DND-41 (cell line): ENCODE data around the gene LY9.

Experiments
- ATAC-seq: fragments of 200-7000 bp; cut with Tn5 transposase; 3 replicates; pipeline ENCODE4 v1.9.1; 2021; ENCODE audit warnings: low read depth; ENCODE audit not compliant: insufficient read depth
- DNase-seq: peaks from one replicate; pipeline ENCODE4 v3.0.0-alpha.2; 2020
- H2AFZ ChIP-seq: 2 replicates; pipeline ENCODE4 v1.6.0; 2012; ENCODE audit warnings: low read depth, low read length
- H3K27ac ChIP-seq: 2 replicates; pipeline ENCODE4 v1.5.1; 2012; ENCODE audit warnings: low read length, inconsistent platforms
- H3K27me3 ChIP-seq: fragments of 200-600 bp; sonication (generic); 2 replicates; pipeline ENCODE4 v1.6.0; 2012; ENCODE audit warnings: low read length, mild to moderate bottlenecking, inconsistent platforms; ENCODE audit not compliant: insufficient read depth, poor library complexity
- H3K36me3 ChIP-seq: 2 replicates; pipeline ENCODE4 v1.5.1; 2012; ENCODE audit warnings: low read length, inconsistent platforms; ENCODE audit not compliant: insufficient read depth
- H3K4me1 ChIP-seq: 2 replicates; pipeline ENCODE4 v1.5.1; 2012; ENCODE audit warnings: mild to moderate bottlenecking, low read length; ENCODE audit not compliant: insufficient read depth
- H3K4me2 ChIP-seq: 2 replicates; pipeline ENCODE4 v1.6.0; 2012; ENCODE audit warnings: mild to moderate bottlenecking, moderate library complexity, low read length, inconsistent platforms; ENCODE audit not compliant: insufficient read depth
- H3K4me3 ChIP-seq, 2 experiments: fragments of 200-600 bp in 1 of 2; shearing (Covaris generic) in 1 of 2; 2 replicates each; pipeline ENCODE4 v1.5.1; 2012 to 2016; ENCODE audit warnings: inconsistent platforms in 2 of 2, low read length in 2 of 2, mild to moderate bottlenecking in 2 of 2, low read depth in 1 of 2, moderate library complexity in 1 of 2
- H3K79me2 ChIP-seq: 2 replicates; pipeline ENCODE4 v1.6.0; 2012; ENCODE audit warnings: low read length, inconsistent platforms; ENCODE audit not compliant: insufficient read depth
- H3K9ac ChIP-seq: 2 replicates; pipeline ENCODE4 v1.6.0; 2012; ENCODE audit warnings: low read depth, mild to moderate bottlenecking, inconsistent platforms, low read length, moderate library complexity
- H3K9me3 ChIP-seq: 2 replicates; pipeline ENCODE4 v1.5.1; 2012; ENCODE audit warnings: low read length, moderate library complexity, mild to moderate bottlenecking, inconsistent platforms; ENCODE audit not compliant: insufficient read depth, severe bottlenecking
- H4K20me1 ChIP-seq: 2 replicates; pipeline ENCODE4 v1.6.0; 2012; ENCODE audit warnings: low read length; ENCODE audit not compliant: insufficient read depth
- EZH2 ChIP-seq: IDR thresholded peaks from 3 replicates; pipeline ENCODE4 v1.6.1; 2012; ENCODE audit warnings: borderline replicate concordance, low read depth, mild to moderate bottlenecking, moderate library complexity, low read length, inconsistent platforms; ENCODE audit not compliant: severe bottlenecking
- TF ChIP-seq, protein P1 (sequence below): IDR thresholded peaks from 2 replicates; pipeline ENCODE4 v1.5.1; 2012; ENCODE audit warnings: borderline replicate concordance, low read length, moderate library complexity, mild to moderate bottlenecking; ENCODE audit not compliant: poor library complexity, severe bottlenecking; ENCODE audit errors: extremely low read depth

Gene LY9

DNA sequence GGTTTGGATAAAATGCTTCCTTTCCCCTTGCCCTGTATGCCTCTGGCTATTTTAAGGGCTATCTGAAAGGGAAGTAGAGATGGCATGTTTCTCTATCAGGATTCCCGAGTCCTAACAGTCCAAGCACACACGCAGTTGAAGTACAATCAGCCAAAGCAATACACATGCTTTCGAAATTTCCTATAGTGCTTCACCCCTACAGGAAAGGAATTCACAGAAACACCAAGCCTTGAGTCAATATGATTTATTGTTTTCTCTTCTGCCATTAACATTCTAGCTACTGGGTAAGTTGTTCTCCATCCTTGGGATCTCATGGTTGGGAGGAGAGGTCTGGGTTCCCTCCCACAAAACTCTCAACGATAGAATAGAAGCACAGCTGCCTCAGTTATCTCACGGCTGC lies 80.3 kb downstream of the LY9 start:
- H3K9me3 ChIP-seq: no peaks in the 10 kb centered on the region
- no peak overlapping the region for H2AFZ ChIP-seq
- H3K79me2 ChIP-seq: no peaks in the 10 kb centered on the region
- H3K27me3 ChIP-seq: no peaks in the 10 kb centered on the region
- no peaks in the 10 kb centered on the region for H4K20me1 ChIP-seq
- no peak overlapping the region for H3K27ac ChIP-seq
- H3K4me3 ChIP-seq: no peak overlapping the region
- no peak overlapping the region for H3K9ac ChIP-seq
- no peaks in the 10 kb centered on the region for H3K4me1 ChIP-seq
- no peak overlapping the region for H3K4me2 ChIP-seq
- ATAC-seq: no peak
- DNase-seq: no peak
- TF ChIP-seq EZH2: no peak
- TF ChIP-seq, protein P1, sequence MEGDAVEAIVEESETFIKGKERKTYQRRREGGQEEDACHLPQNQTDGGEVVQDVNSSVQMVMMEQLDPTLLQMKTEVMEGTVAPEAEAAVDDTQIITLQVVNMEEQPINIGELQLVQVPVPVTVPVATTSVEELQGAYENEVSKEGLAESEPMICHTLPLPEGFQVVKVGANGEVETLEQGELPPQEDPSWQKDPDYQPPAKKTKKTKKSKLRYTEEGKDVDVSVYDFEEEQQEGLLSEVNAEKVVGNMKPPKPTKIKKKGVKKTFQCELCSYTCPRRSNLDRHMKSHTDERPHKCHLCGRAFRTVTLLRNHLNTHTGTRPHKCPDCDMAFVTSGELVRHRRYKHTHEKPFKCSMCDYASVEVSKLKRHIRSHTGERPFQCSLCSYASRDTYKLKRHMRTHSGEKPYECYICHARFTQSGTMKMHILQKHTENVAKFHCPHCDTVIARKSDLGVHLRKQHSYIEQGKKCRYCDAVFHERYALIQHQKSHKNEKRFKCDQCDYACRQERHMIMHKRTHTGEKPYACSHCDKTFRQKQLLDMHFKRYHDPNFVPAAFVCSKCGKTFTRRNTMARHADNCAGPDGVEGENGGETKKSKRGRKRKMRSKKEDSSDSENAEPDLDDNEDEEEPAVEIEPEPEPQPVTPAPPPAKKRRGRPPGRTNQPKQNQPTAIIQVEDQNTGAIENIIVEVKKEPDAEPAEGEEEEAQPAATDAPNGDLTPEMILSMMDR: no peak
- no peaks in the 10 kb centered on the region for H3K36me3 ChIP-seq

DNA sequence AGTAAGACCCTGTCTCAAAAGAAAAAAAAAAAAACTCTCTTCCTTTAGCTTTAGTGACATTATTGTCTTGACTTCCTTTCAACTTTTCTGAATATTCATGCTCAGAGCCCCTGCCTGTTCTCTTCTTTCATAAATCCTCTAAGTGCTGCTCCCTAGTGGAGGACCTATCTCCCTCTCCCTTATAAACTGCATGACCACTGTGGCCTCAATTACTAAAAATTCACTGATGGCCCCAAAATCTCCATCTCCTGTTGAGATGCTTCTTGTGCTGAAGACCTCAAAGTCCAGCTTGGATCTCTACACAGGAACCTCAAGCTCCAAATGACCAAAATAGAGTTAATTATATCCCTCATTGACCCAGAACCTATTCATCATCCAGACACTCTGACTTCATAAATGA lies 81.2 kb downstream of the LY9 start:
- no peaks in the 10 kb centered on the region for H3K36me3 ChIP-seq
- no peak overlapping the region for H2AFZ ChIP-seq
- no peaks in the 10 kb centered on the region for H3K4me1 ChIP-seq
- H3K27ac ChIP-seq: no peak overlapping the region
- no peaks in the 10 kb centered on the region for H3K27me3 ChIP-seq
- ATAC-seq (peak; percentile 64; the same call in 2 of the 3 replicates), DNase-seq (no peak)
- no peak overlapping the region for H3K9ac ChIP-seq
- no peaks in the 10 kb centered on the region for H3K79me2 ChIP-seq
- no peak overlapping the region for H3K4me3 ChIP-seq
- TF ChIP-seq, protein P1: peak; percentile 49
- TF ChIP-seq EZH2: no peak
- H4K20me1 ChIP-seq: no peaks in the 10 kb centered on the region
- no peaks in the 10 kb centered on the region for H3K9me3 ChIP-seq
- H3K4me2 ChIP-seq: no peak overlapping the region
